ENCODE data around the gene AIFM3. TPM values are rescaled to one million over a fixed set of nuclear protein-coding genes. Genes with fewer than 3 reads are reported as not detected.
"Not testable (repeated sequence)": the region's sequence is repeated elsewhere in the genome, so short reads cannot be mapped to it uniquely, and the experiment has no call there.

AIFM3 gene
- total and polyA plus RNA-seq, 12 donors: 0.24 to 1.5 (median 0.50) TPM; not detected in 1

GRCh38 chr22:20933910-20934309, 33.1 kb upstream of the AIFM3 start:
- Histone ChIP-seq H3K4me1 (peaks cover 8 to 61% (median 34%) of the 10 kb centered on the region in 9 donors), H3K27ac (no peak overlapping the region), H3K4me3 (no peak overlapping the region), H3K27me3 (no peaks in the 10 kb centered on the region), H3K9me3 (no peaks in the 10 kb centered on the region), H3K36me3 (peaks cover 0 to 52% (median 13%) of the 10 kb centered on the region in 9 donors)
- 94 to 97% methylated on average over 7 of the region's 7 CpGs for WGBS, 2 donors
- DNase-seq: no peak
- no peak for TF ChIP-seq CTCF (IDR thresholded peaks at IDR 0.05)
- intact Hi-C loops (cut with DNase I): no loop called here
- ATAC-seq: no peak

GRCh38 chr22:20935049-20935448, 32.0 kb upstream of the AIFM3 start:
- H3K27ac ChIP-seq; H3K27me3 ChIP-seq; H3K4me3 ChIP-seq; intact Hi-C loops (cut with DNase I); ATAC-seq; DNase-seq; H3K9me3 ChIP-seq: not testable (repeated sequence)
- Histone ChIP-seq H3K4me1 (peaks cover 8 to 65% (median 40%) of the 10 kb centered on the region in 9 donors), H3K36me3 (peaks cover 0 to 52% (median 13%) of the 10 kb centered on the region in 9 donors)
- 94 to 95% methylated on average over 9 of the region's 9 CpGs for WGBS, 2 donors

- H3K27me3 ChIP-seq; intact Hi-C loops (cut with DNase I): not testable (repeated sequence)
- H3K4me1 ChIP-seq: peaks cover 8 to 71% (median 49%) of the 10 kb centered on the region in 9 donors
Observed at GRCh38 chr22:20935780-20936539, 31.1 kb upstream of the AIFM3 start.

GRCh38 chr22:20937031-20937793, 29.8 kb upstream of the AIFM3 start:
- no peaks in the 10 kb centered on the region for H3K9me3 ChIP-seq
- no peak overlapping the region for H3K27ac ChIP-seq
- DNase-seq (no peak), ATAC-seq (peak in 4 of 8 donors; percentile 15 to 38 (median 28))
- H3K4me1 ChIP-seq: peaks cover 8 to 70% (median 53%) of the 10 kb centered on the region in 9 donors
- peaks cover 0 to 56% (median 13%) of the 10 kb centered on the region in 9 donors for H3K36me3 ChIP-seq
- no peaks in the 10 kb centered on the region for H3K27me3 ChIP-seq
- H3K4me3 ChIP-seq: no peak overlapping the region
- intact Hi-C loops (cut with DNase I): no loop called here
- TF ChIP-seq CTCF (IDR thresholded peaks at IDR 0.05): no peak
- WGBS, 2 donors: 73 to 76% methylated on average over 12 of the region's 12 CpGs

More at GRCh38 chr22:20935780-20936539, 31.1 kb upstream of the AIFM3 start:
- WGBS, 2 donors: 85 to 89% methylated on average over 11 of the region's 11 CpGs
- H3K36me3 ChIP-seq: peaks cover 0 to 55% (median 13%) of the 10 kb centered on the region in 9 donors
- H3K4me3 ChIP-seq, H3K27ac ChIP-seq, H3K9me3 ChIP-seq, DNase-seq, ATAC-seq: not testable (repeated sequence)

- no peaks in the 10 kb centered on the region for H3K27me3 ChIP-seq
- H3K36me3 ChIP-seq: peaks cover 0 to 56% (median 13%) of the 10 kb centered on the region in 9 donors
- H3K27ac ChIP-seq: no peak overlapping the region
- H3K4me1 ChIP-seq: peaks cover 8 to 73% (median 56%) of the 10 kb centered on the region in 9 donors
- no peaks in the 10 kb centered on the region for H3K9me3 ChIP-seq
- no peak for ATAC-seq
- DNase-seq: no peak
- 82 to 87% methylated on average over 8 of the region's 8 CpGs for WGBS, 2 donors
- no peak for TF ChIP-seq CTCF (IDR thresholded peaks at IDR 0.05)
- intact Hi-C loops (cut with DNase I): no loop called here
- no peak overlapping the region for H3K4me3 ChIP-seq
Observed at GRCh38 chr22:20937794-20938671, 29.0 kb upstream of the AIFM3 start.

GRCh38 chr22:20939457-20940185, 27.4 kb upstream of the AIFM3 start:
- H3K27ac ChIP-seq, H3K9me3 ChIP-seq, ATAC-seq, H3K4me3 ChIP-seq, H3K27me3 ChIP-seq, DNase-seq: not testable (repeated sequence)
- Histone ChIP-seq H3K4me1 (peaks cover 8 to 77% (median 58%) of the 10 kb centered on the region in 9 donors), H3K36me3 (peaks cover 0 to 44% (median 7%) of the 10 kb centered on the region in 9 donors)
- intact Hi-C loops (cut with DNase I): loop anchor here in 1 of 10 donors (10.0 kb wide), 1 partner anchor 85 kb away; no protein-coding TSS in a partner anchor
- WGBS, 2 donors: 94 to 96% methylated on average over 14 of the region's 14 CpGs

Data from heart right ventricle (tissue), 16 donors.